Right ventricle myocardium inferior (tissue), 1 donor: ENCODE data around the gene TMEM120A. TPM values are rescaled to one million over a fixed set of nuclear protein-coding genes. Genes with fewer than 3 reads are reported as not detected.

ENCODE experiments used
- ATAC-seq: fragments of 200-7000 bp; cut with Tn5 transposase; one replicate; pipeline ENCODE4 v1.9.1; 2020; ENCODE audit warnings: mild to moderate bottlenecking, moderate library complexity
- DNase-seq: peaks from one replicate; pipeline ENCODE4 v3.0.0; 2021; ENCODE audit errors: missing footprints
- intact Hi-C: fragments of 100-400 bp; cut with DNase I; formaldehyde crosslinking; loops from one replicate; pipeline ENCODE4 v1.11.0; 2022
- total RNA-seq: library from RNA; stranded (reverse); fragmentation: NEBNext Ultra II Directional; extraction: Animal tissue kit (Norgen Biotek cat#: 25700); gene quantifications from one replicate; pipeline ENCODE4 v1.2.1, GENCODE V29; 2021
- donor health status: DM: no; HTN: yes; CAD: no; lungs with severe emphysema.

The TMEM120A gene
- total RNA-seq, 1 donor from 2014 or later, result 109 TPM

GRCh38 chr7:76000566-76000965 lies 6.2 kb upstream of the TMEM120A start:
- ATAC-seq (no peak), DNase-seq (no peak)
- intact Hi-C loops, result no loop called here

- intact Hi-C loops, result loop anchor here (10.0 kb wide), 1 partner anchor 123 kb away; the partner anchor contains the start of gene RHBDD2
- DNase-seq, result no peak
- ATAC-seq, result no peak
Measured at GRCh38 chr7:75998038-75998437, 3.6 kb upstream of the TMEM120A start.

GRCh38 chr7:75996476-75996875 lies 2.1 kb upstream of the TMEM120A start:
- no peak for ATAC-seq
- DNase-seq, result no peak
- intact Hi-C loops, result loop anchor here (10.0 kb wide), 1 partner anchor 122 kb away; the partner anchor contains the start of gene RHBDD2

- no peak for DNase-seq
- intact Hi-C loops, result loop anchor here (2.0 to 10.0 kb wide), 3 partner anchors 33 to 121 kb away; partner anchors contain the start of genes POR and RHBDD2
Measured at GRCh38 chr7:75995996-75996395, 1.6 kb upstream of the TMEM120A start.

GRCh38 chr7:75995052-75995471 lies 667 bp upstream of the TMEM120A start:
- intact Hi-C loops, result loop anchor here (2.0 to 10.0 kb wide), 3 partner anchors 32 to 120 kb away; partner anchors contain the start of genes POR and RHBDD2
- DNase-seq (no peak), ATAC-seq (no peak)

More at GRCh38 chr7:75995996-75996395, 1.6 kb upstream of the TMEM120A start:
- ATAC-seq, result no peak

- DNase-seq, result peak; percentile 87
- intact Hi-C loops, result loop anchor here (2.0 to 10.0 kb wide), 4 partner anchors 31 to 119 kb away; partner anchors contain the start of genes MDH2, POR, RHBDD2 and STYXL1
Measured at GRCh38 chr7:75993689-75994387, 557 bp downstream of the TMEM120A start.

GRCh38 chr7:75992083-75992755 lies 2.2 kb downstream of the TMEM120A start:
- ATAC-seq, result no peak
- intact Hi-C loops, result loop anchor here (5.0 to 10.0 kb wide), 2 partner anchors 55 to 117 kb away; partner anchors contain the start of genes MDH2, RHBDD2 and STYXL1
- no peak for DNase-seq

More at GRCh38 chr7:75993689-75994387, 557 bp downstream of the TMEM120A start:
- peak; percentile 56 for ATAC-seq

GRCh38 chr7:75991531-75992082 lies 2.8 kb downstream of the TMEM120A start:
- intact Hi-C loops, result loop anchor here (5.0 to 10.0 kb wide), 2 partner anchors 56 to 117 kb away; partner anchors contain the start of genes MDH2, RHBDD2 and STYXL1
- DNase-seq, result no peak
- ATAC-seq, result no peak

- DNase-seq (peak; percentile 78), ATAC-seq (peak; percentile 25)
- intact Hi-C loops, result loop anchor here (1.0 to 10.0 kb wide), 3 partner anchors 39 to 115 kb away; partner anchors contain the start of genes MDH2, RHBDD2 and STYXL1
Measured at GRCh38 chr7:75989500-75990388, 4.7 kb downstream of the TMEM120A start.

- DNase-seq, result peak; percentile 87
- intact Hi-C loops, result loop anchor here (1.0 kb wide), 1 partner anchor 39 kb away; no protein-coding TSS in a partner anchor
- peak; percentile 66 for ATAC-seq
Measured at GRCh38 chr7:75988568-75989499, 5.6 kb downstream of the TMEM120A start.

GRCh38 chr7:75987805-75988567 lies 6.4 kb downstream of the TMEM120A start:
- no peak for ATAC-seq

GRCh38 chr7:75987026-75987804 lies 7.2 kb downstream of the TMEM120A start:
- intact Hi-C loops, result no loop called here
- DNase-seq (peak; percentile 33), ATAC-seq (no peak)

More at GRCh38 chr7:75987805-75988567, 6.4 kb downstream of the TMEM120A start:
- DNase-seq, result peak; percentile 58
- intact Hi-C loops, result no loop called here

GRCh38 chr7:75986147-75986781 lies 8.1 kb downstream of the TMEM120A start:
- DNase-seq (no peak), ATAC-seq (no peak)
- intact Hi-C loops, result no loop called here

GRCh38 chr7:75985518-75986146 lies 8.8 kb downstream of the TMEM120A start:
- intact Hi-C loops, result no loop called here
- ATAC-seq (no peak), DNase-seq (no peak)
